Measurements from ENCODE around the gene UBE3B.

- no peak for TF ChIP-seq CTCF (IDR thresholded peaks at IDR 0.05)
- TF ChIP-seq POLR2A (IDR thresholded peaks at IDR 0.05): no peak
Observed at GRCh38 chr12:109482894-109483293, 5.5 kb downstream of the UBE3B start.
